H9 (cell line): ENCODE results near the gene MMEL1. TPM values are rescaled to one million over a fixed set of nuclear protein-coding genes. Genes with fewer than 3 reads are reported as not detected.

Experiments used
- DNase-seq: peaks from one replicate; pipeline ENCODE4 v3.0.0-alpha.2; 2017
- H2AFZ ChIP-seq: one replicate; pipeline ENCODE4 v1.6.1; 2013; ENCODE audit warnings: mild to moderate bottlenecking, low read length, control low read depth, moderate library complexity
- H2AK5ac ChIP-seq: 2 replicates; pipeline ENCODE4 v1.6.1; 2013; ENCODE audit warnings: low read length, control low read depth, mixed read lengths; ENCODE audit not compliant: insufficient read length
- H2BK120ac ChIP-seq: one replicate; pipeline ENCODE4 v1.6.1; 2013; ENCODE audit warnings: low read depth, mild to moderate bottlenecking, low read length, control low read depth, inconsistent platforms; ENCODE audit not compliant: poor library complexity, severe bottlenecking
- H2BK12ac ChIP-seq: 2 replicates; pipeline ENCODE4 v1.6.1; 2013; ENCODE audit warnings: low read length, control low read depth, mixed read lengths, low read depth; ENCODE audit not compliant: insufficient read length
- H2BK15ac ChIP-seq: 2 replicates; pipeline ENCODE4 v1.6.1; 2013; ENCODE audit warnings: low read depth, low read length, control low read depth
- H2BK20ac ChIP-seq: one replicate; pipeline ENCODE4 v1.6.1; 2013; ENCODE audit warnings: low read depth, mild to moderate bottlenecking, low read length, control low read depth, inconsistent platforms; ENCODE audit not compliant: poor library complexity, severe bottlenecking
- H2BK5ac ChIP-seq: 2 replicates; pipeline ENCODE4 v1.6.1; 2013; ENCODE audit warnings: low read length, control low read depth, mixed read lengths; ENCODE audit not compliant: insufficient read length
- H3K14ac ChIP-seq: 2 replicates; pipeline ENCODE4 v1.6.1; 2013; ENCODE audit warnings: low read length, control low read depth; ENCODE audit not compliant: insufficient read depth
- H3K18ac ChIP-seq: 2 replicates; pipeline ENCODE4 v1.6.1; 2013; ENCODE audit warnings: low read depth, mild to moderate bottlenecking, mixed read lengths, low read length, control low read depth; ENCODE audit not compliant: insufficient read length
- H3K23ac ChIP-seq: 2 replicates; pipeline ENCODE4 v1.6.1; 2013; ENCODE audit warnings: low read length, control low read depth, mixed read lengths, low read depth; ENCODE audit not compliant: insufficient read length
- H3K23me2 ChIP-seq: 2 replicates; pipeline ENCODE4 v1.6.1; 2013; ENCODE audit warnings: low read depth, mild to moderate bottlenecking, mixed read lengths, low read length, control low read depth; ENCODE audit not compliant: insufficient read length, poor library complexity, severe bottlenecking
- H3K27ac ChIP-seq: 2 replicates; pipeline ENCODE4 v1.5.1; 2013; ENCODE audit warnings: low read length, control low read depth, mixed read lengths, low read depth; ENCODE audit not compliant: insufficient read length
- H3K27me3 ChIP-seq: 2 replicates; pipeline ENCODE4 v1.6.1; 2013; ENCODE audit warnings: low read length, control low read depth, inconsistent platforms; ENCODE audit not compliant: insufficient read depth
- H3K4ac ChIP-seq: 2 replicates; pipeline ENCODE4 v1.6.1; 2013; ENCODE audit warnings: low read depth, mild to moderate bottlenecking, control low read depth, inconsistent platforms, low read length, moderate library complexity
- H3K4me1 ChIP-seq: 2 replicates; pipeline ENCODE4 v1.6.1; 2013; ENCODE audit warnings: low read length, control low read depth, inconsistent platforms; ENCODE audit not compliant: insufficient read depth
- H3K4me2 ChIP-seq: 2 replicates; pipeline ENCODE4 v1.6.1; 2013; ENCODE audit warnings: low read length, control low read depth, mixed read lengths; ENCODE audit not compliant: insufficient read length, insufficient read depth
- H3K56ac ChIP-seq: 2 replicates; pipeline ENCODE4 v1.6.1; 2013; ENCODE audit warnings: low read depth, mild to moderate bottlenecking, mixed read lengths, low read length, control low read depth; ENCODE audit not compliant: insufficient read length
- H3K79me1 ChIP-seq: 2 replicates; pipeline ENCODE4 v1.6.1; 2013; ENCODE audit warnings: low read depth, mild to moderate bottlenecking, moderate library complexity, low read length, control low read depth, inconsistent platforms; ENCODE audit not compliant: insufficient read depth, poor library complexity, severe bottlenecking
- H3K79me2 ChIP-seq: 2 replicates; pipeline ENCODE4 v1.6.1; 2013; ENCODE audit warnings: low read length, control low read depth, inconsistent platforms; ENCODE audit not compliant: insufficient read depth
- H3K9ac ChIP-seq: 2 replicates; pipeline ENCODE4 v1.6.1; 2013; ENCODE audit warnings: low read length, control low read depth, mixed read lengths; ENCODE audit not compliant: insufficient read length; ENCODE audit errors: extremely low read depth
- H3K9me3 ChIP-seq: one replicate; pipeline ENCODE4 v1.6.1; 2013; ENCODE audit warnings: low read depth, low read length, inconsistent platforms; ENCODE audit not compliant: control insufficient read depth
- H3T11ph ChIP-seq: one replicate; pipeline ENCODE4 v1.6.1; 2013; ENCODE audit warnings: mild to moderate bottlenecking, low read length, control low read depth, inconsistent platforms
- H4K20me1 ChIP-seq: one replicate; pipeline ENCODE4 v1.6.1; 2013; ENCODE audit not compliant: control insufficient read depth, insufficient read length, insufficient read depth
- H4K5ac ChIP-seq: 2 replicates; pipeline ENCODE4 v1.6.1; 2013; ENCODE audit warnings: low read depth, mild to moderate bottlenecking, mixed read lengths, low read length, control low read depth; ENCODE audit not compliant: insufficient read length
- H4K8ac ChIP-seq: replicated peaks from 2 replicates; pipeline ENCODE4 v1.6.1; 2013; ENCODE audit warnings: low read length, control low read depth, mixed read lengths, low read depth; ENCODE audit not compliant: insufficient read length
- H4K91ac ChIP-seq: 2 replicates; pipeline ENCODE4 v1.6.1; 2013; ENCODE audit warnings: low read depth, mild to moderate bottlenecking, moderate library complexity, mixed read lengths, low read length, control low read depth; ENCODE audit not compliant: insufficient read length
- H3K27ac Mint-ChIP-seq, 3 experiments: 2 replicates in 2 of 3; 3 replicates in 1 of 3; pipeline ENCODE4 v1.8.0; 2020 to 2021; ENCODE audit warnings: mixed read lengths in 3 of 3, mild to moderate bottlenecking in 1 of 3, moderate library complexity in 1 of 3
- H3K27me3 Mint-ChIP-seq: 2 replicates; pipeline ENCODE4 v1.8.0; 2021; ENCODE audit warnings: low read depth, mild to moderate bottlenecking, moderate library complexity, mixed read lengths
- H3K36me3 Mint-ChIP-seq, 3 experiments: 2 replicates in 2 of 3; 3 replicates in 1 of 3; pipeline ENCODE4 v1.8.0; 2020 to 2021; ENCODE audit warnings: low read depth in 3 of 3, mixed read lengths in 3 of 3; ENCODE audit not compliant: insufficient read depth in 1 of 3
- H3K4me1 Mint-ChIP-seq, 2 experiments: 2 replicates each; pipeline ENCODE4 v1.8.0; 2020; ENCODE audit warnings: mixed read lengths in 2 of 2
- H3K4me3 Mint-ChIP-seq, 2 experiments: 2 replicates in 1 of 2; 3 replicates in 1 of 2; pipeline ENCODE4 v1.8.0; 2020 to 2021; ENCODE audit warnings: mild to moderate bottlenecking in 2 of 2, mixed read lengths in 2 of 2, moderate library complexity in 1 of 2
- H3K9me3 Mint-ChIP-seq, 2 experiments: 2 replicates in 1 of 2; 3 replicates in 1 of 2; pipeline ENCODE4 v1.8.0; 2020; ENCODE audit warnings: mild to moderate bottlenecking in 2 of 2, mixed read lengths in 2 of 2, moderate library complexity in 1 of 2
- CTCF ChIP-seq: fragments of 200-600 bp; sonication (generic); conservative IDR thresholded peaks from 3 replicates; pipeline ENCODE4 v1.8.0; 2021; ENCODE audit warnings: antibody characterized with exemption, mild to moderate bottlenecking
- WGBS: extraction: QIAGEN DNeasy Blood & Tissue Kit; methylation state at CpG from one replicate; pipeline ENCODE4 v1.1.7; 2013; ENCODE audit warnings: missing lambda C conversion rate, low lambda C conversion rate, mixed read lengths; ENCODE audit not compliant: insufficient read length; ENCODE audit errors: extremely low coverage; 5-methylcytosine and 5-hydroxymethylcytosine counted together
- total RNA-seq: library from RNA; stranded (reverse); gene quantifications from 2 replicates; pipeline ENCODE4 v1.2.1, GENCODE V29; 2021

MMEL1 gene
- total RNA-seq, 1 experiment from 2014 or later: 0.42 TPM

- H2BK15ac ChIP-seq: no peak overlapping the region
- no peak overlapping the region for H3K18ac ChIP-seq
- WGBS: no CpG with 5 or more reads among the region's 10 CpGs
Measured at GRCh38 chr1:2580691-2581090, 52.1 kb downstream of the MMEL1 start.

More at GRCh38 chr1:2580691-2581090, 52.1 kb downstream of the MMEL1 start:
- H3K9ac ChIP-seq: no peak overlapping the region
- no peaks in the 10 kb centered on the region for H3K27me3 ChIP-seq
- no peaks in the 10 kb centered on the region; the same call in 1 of the 2 replicates for H3K4me1 ChIP-seq
- no peak overlapping the region for H2AFZ ChIP-seq
- no peaks in the 10 kb centered on the region for H3K79me1 ChIP-seq
- H4K5ac ChIP-seq: no peak overlapping the region
- no peak overlapping the region for H2BK20ac ChIP-seq
- H3K14ac ChIP-seq: no peak overlapping the region
- H3K4me3 Mint-ChIP-seq: no peak overlapping the region
- peaks cover 26 to 29% of the 10 kb centered on the region in 2 experiments for H3K4me1 Mint-ChIP-seq
- no peak overlapping the region for H3K4me2 ChIP-seq
- H3K9me3 ChIP-seq: no peaks in the 10 kb centered on the region
- H2AK5ac ChIP-seq: no peak overlapping the region
- DNase-seq: no peak
- H2BK5ac ChIP-seq: no peak overlapping the region
- TF ChIP-seq CTCF: no peak
- no peaks in the 10 kb centered on the region; a peak in 1 of 7 replicates for H3K36me3 Mint-ChIP-seq
- no peak overlapping the region for H3K56ac ChIP-seq
- no peaks in the 10 kb centered on the region for H3K79me2 ChIP-seq
- H4K91ac ChIP-seq: no peak overlapping the region
- peaks cover 5% of the 10 kb centered on the region for H3K23me2 ChIP-seq
- H3K27ac Mint-ChIP-seq: no peak overlapping the region
- 0 out of 5 replicates have a peak, but pooled peaks cover 0 to 3% of the 10 kb centered on the region in 2 experiments for H3K9me3 Mint-ChIP-seq
- no peak overlapping the region for H3K27ac ChIP-seq
- no peak overlapping the region for H2BK120ac ChIP-seq
- H3T11ph ChIP-seq: no peak overlapping the region
- no peaks in the 10 kb centered on the region for H4K20me1 ChIP-seq
- H3K27me3 Mint-ChIP-seq: peaks cover 6% of the 10 kb centered on the region
- H4K8ac ChIP-seq: no peak overlapping the region
- no peak overlapping the region for H2BK12ac ChIP-seq
- no peak overlapping the region for H3K4ac ChIP-seq
- H3K23ac ChIP-seq: no peak overlapping the region
